Fibroblast of mammary gland (primary cell): ENCODE results near the gene AGAP1.

Experiments used
- DNase-seq: peaks from one replicate; pipeline ENCODE4 v3.0.0-alpha.2; 2010; ENCODE audit warnings: low read depth
- H3K4me3 ChIP-seq: 2 replicates; pipeline ENCODE4 v1.5.1; 2011; ENCODE audit warnings: low read depth, mild to moderate bottlenecking, low read length, moderate library complexity; ENCODE audit not compliant: control insufficient read depth
- TF ChIP-seq, protein P1 (sequence below): conservative IDR thresholded peaks from 2 replicates; pipeline ENCODE4 v1.5.1; 2011; ENCODE audit warnings: low read depth, low read length, inconsistent platforms; ENCODE audit not compliant: control insufficient read depth, insufficient read depth

AGAP1 gene

DNA sequence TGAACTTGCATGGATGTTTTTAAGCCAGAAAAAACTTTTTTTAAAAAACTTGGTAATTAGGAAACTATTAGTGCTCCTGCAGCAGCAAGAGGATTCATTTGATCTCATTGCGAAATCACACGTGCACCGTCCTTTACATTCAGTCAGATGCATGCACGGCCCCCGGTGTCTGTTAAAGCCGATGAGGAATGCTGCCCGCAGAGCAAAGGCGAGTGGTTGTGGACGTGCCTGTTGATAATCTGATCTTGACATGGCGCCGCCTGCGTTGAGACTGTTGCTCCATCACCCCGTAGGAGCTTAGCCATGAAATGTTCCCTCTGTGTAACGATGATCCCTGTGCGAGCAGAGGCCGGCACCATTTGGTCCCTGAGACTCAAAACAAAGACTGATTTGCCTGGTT, 374.4 kb downstream of the AGAP1 start:
- peak; percentile 22 for DNase-seq
- no peak overlapping the region for H3K4me3 ChIP-seq
- TF ChIP-seq, protein P1, sequence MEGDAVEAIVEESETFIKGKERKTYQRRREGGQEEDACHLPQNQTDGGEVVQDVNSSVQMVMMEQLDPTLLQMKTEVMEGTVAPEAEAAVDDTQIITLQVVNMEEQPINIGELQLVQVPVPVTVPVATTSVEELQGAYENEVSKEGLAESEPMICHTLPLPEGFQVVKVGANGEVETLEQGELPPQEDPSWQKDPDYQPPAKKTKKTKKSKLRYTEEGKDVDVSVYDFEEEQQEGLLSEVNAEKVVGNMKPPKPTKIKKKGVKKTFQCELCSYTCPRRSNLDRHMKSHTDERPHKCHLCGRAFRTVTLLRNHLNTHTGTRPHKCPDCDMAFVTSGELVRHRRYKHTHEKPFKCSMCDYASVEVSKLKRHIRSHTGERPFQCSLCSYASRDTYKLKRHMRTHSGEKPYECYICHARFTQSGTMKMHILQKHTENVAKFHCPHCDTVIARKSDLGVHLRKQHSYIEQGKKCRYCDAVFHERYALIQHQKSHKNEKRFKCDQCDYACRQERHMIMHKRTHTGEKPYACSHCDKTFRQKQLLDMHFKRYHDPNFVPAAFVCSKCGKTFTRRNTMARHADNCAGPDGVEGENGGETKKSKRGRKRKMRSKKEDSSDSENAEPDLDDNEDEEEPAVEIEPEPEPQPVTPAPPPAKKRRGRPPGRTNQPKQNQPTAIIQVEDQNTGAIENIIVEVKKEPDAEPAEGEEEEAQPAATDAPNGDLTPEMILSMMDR = no peak

DNA sequence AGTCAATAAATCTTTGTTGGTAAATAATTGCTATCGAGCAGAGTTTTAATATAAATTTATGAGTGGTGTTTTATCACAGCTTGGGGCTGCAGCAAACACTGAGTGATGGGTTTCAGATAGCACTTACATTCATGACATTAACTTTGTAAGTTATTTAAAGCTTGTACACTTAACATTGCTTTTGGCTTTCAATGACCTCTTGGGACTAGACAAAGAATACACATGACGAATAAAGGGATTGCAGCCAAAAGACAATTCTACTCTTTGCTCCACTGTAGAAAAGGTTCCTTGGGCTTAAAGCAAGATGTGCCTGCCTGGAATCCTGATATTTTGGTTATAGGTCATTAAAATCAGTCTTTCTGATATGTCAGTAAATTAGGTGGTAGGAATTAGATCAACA, 374.8 kb downstream of the AGAP1 start:
- no peak overlapping the region for H3K4me3 ChIP-seq
- TF ChIP-seq, protein P1 = no peak
- DNase-seq = peak; percentile 49

DNA sequence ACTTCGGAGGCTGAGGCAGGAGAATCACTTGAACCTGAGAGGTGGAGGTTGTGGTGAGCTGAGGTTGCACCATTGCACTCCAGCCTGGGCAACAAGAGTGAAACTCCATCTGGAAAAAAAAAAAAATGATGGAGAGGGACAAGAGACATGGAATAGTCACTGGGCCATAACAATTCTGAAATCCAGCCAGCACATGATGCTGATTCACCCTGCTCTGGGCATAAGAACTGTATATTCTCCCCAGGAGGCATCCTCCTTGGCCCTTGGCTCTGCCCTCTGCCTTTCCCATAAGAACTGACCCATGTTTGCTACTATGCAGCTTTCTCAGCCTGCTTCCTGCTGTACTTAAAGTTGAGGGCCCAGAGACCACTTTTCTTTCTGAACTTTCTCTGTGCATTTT, 376.7 kb downstream of the AGAP1 start:
- H3K4me3 ChIP-seq = no peak overlapping the region
- TF ChIP-seq, protein P1 = no peak
- peak; percentile 11 for DNase-seq

DNA sequence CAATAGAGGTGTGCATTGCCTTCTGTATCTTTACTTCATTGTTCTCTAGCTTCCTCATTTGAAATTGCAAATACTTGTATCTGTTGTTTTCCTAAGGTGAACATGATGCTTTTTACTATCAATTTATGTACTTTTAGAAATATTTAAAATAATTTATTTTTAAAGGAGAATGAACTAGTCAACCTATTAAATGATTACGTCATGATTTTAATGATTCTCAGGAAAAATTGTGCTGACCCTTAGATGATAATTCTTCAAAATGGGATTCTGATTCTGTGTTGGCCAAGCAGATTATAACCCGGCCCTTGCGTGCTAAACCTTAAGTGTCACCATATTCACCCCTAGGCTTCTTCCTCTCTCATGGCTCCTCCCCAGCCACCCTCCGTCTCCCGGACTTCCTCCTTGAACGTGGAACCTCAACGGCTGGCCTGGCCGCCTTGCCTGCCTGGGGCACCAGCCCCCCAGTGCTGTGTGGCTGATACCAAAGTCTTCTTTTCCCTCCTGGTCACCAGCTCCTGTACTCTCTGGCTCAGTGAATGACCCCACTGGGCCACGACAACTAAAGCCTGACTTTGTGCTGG, 382.3 kb downstream of the AGAP1 start:
- H3K4me3 ChIP-seq = no peak overlapping the region
- DNase-seq = no peak
- TF ChIP-seq, protein P1 = no peak

DNA sequence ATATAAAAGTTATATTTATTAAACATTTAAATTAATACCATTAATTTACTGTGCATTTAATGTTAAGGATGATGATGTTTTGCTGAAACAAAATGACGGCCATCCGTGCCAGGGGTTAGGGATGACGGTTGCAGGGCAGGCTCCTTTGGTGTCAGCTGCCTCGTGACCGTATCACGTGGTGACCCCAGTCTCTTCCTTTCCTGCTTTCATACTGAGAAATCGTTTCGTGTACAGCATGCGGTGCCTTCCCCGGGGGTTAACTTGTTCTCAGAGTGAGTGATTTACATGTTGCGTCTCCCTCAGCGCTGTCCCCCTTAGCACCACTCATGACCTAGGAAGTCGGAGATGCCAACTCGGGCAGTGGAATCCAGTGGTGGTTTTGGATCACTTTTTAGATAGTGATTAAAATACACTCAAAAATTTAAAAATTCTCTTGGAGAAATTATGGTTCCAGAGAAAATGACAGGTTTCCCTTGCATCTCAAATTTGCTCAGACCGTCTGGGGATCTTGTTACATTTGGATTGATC, 383.5 kb downstream of the AGAP1 start:
- H3K4me3 ChIP-seq = no peak overlapping the region
- TF ChIP-seq, protein P1 = no peak
- no peak for DNase-seq

DNA sequence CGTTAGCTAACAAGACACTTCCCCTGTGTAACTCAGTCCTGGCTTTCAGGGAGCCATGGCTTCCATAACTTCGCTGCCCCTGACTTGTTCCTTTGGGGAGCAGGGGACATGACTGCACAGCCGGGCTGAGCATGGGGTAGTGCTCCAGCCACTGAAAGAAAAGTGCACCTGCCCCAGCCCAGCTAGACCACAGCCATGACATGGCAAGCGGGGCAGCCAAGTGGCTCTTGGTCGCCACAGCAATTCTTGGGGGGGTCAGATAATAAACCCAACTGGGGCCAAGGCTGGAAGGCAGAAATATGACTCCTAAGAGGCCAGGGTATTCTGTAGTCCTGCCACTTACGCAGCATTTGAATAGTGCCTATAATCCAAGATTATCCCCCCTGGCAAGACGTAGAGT, 385.3 kb downstream of the AGAP1 start:
- no peak for DNase-seq
- H3K4me3 ChIP-seq = no peak overlapping the region
- TF ChIP-seq, protein P1 = no peak

DNA sequence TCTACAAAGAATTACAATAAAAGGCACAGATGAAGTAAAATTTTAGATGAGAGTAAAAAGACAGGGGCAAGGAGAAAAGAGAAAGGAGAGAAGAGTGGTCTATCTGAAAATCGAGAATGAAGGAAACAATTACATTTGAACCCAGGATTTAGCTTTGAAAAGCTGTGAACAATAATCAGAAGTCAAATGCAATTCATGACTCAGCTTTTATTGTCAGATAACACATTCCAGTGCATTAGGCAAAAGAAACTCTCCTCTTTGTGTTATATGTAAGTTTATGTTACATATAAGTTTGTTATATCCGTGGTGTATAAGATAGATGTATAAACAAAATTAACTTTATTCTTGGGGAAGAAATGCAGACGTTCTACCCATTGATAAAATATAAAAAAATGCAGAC, 389.8 kb downstream of the AGAP1 start:
- TF ChIP-seq, protein P1 = no peak
- H3K4me3 ChIP-seq = no peak overlapping the region
- no peak for DNase-seq
